Peyer's patch (tissue), 4 donors: ENCODE results near the gene RMDN3. TPM values are rescaled to one million over a fixed set of nuclear protein-coding genes. Genes with fewer than 3 reads are reported as not detected.
A peak's percentile ranks its signal among the peaks of the same experiment; 100 is the strongest.

Experiments
- DNase-seq, 3 donors: peaks; one replicate each; pipeline ENCODE4 v3.0.0-alpha.2; 2017 to 2019
- H3K27ac ChIP-seq, 4 donors: fragments of 200-600 bp; sonication (generic); one replicate each; pipeline ENCODE4 v1.5.1; 2016 to 2019
- H3K27me3 ChIP-seq, 2 donors: fragments of 200-600 bp; sonication (generic); one replicate each; pipeline ENCODE4 v1.5.1; 2019
- H3K36me3 ChIP-seq, 3 donors: fragments of 200-600 bp; sonication (generic); one replicate each; pipeline ENCODE4 v1.5.1; 2016 to 2019
- H3K4me1 ChIP-seq, 4 donors: fragments of 200-600 bp; sonication (generic); one replicate each; pipeline ENCODE4 v1.5.1; 2016 to 2019
- H3K4me3 ChIP-seq, 4 donors: fragments of 200-600 bp; sonication (generic); 1 replicate in 3 of 4; 2 replicates in 1 of 4; pipeline ENCODE4 v1.5.1; 2016 to 2019; ENCODE audit warnings: mild to moderate bottlenecking in 1 of 4
- H3K9me3 ChIP-seq, 4 donors: fragments of 200-600 bp; sonication (generic); one replicate each; pipeline ENCODE4 v1.5.1; 2016 to 2019; ENCODE audit warnings: mild to moderate bottlenecking in 1 of 4
- POLR2A ChIP-seq, 2 donors: fragments of 450-650 bp; IDR thresholded peaks; one replicate each; pipeline ENCODE4 v1.5.1; 2017; ENCODE audit warnings: antibody characterized with exemption in 2 of 2, mild to moderate bottlenecking in 2 of 2, moderate library complexity in 2 of 2
- total RNA-seq, 4 donors: library from RNA; depleted of rRNA; stranded (reverse); fragments of >200 nt; gene quantifications; one replicate each; pipeline ENCODE4 v1.1.0, GENCODE V29; 2016
- TF ChIP-seq, protein P1 (sequence below), 6 experiments: fragments of 450-650 bp in 4 of 6; fragments of 200-600 bp in 2 of 6; sonication (generic) in 1 of 6; IDR thresholded peaks; one replicate each; pipeline ENCODE4 v1.5.1; 2017 to 2019; ENCODE audit warnings: antibody characterized with exemption in 6 of 6, mild to moderate bottlenecking in 3 of 6, moderate library complexity in 1 of 6

The RMDN3 gene
- total RNA-seq, 4 donors from 2014 or later, result 69.2 to 94.7 (median 74.0) TPM

DNA sequence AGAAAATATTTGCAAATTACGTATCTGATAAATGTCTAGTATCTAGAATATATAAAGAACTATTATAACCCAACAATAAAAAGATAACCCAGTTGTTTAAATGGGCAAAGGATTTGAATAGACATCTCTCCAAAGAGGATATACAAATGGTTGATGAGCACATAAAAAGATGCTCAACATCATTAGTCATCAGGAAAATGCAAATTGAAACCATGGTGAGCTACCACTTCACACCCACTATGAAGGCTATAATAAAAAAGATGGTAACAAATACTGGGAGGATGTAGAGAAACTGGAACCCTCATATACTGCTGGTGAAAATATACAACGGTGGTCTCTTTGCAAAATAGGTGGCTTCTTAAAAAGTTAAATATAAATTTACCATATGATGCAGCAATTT lies 32.1 kb downstream of the RMDN3 start:
- no peaks in the 10 kb centered on the region for H3K36me3 ChIP-seq
- no peaks in the 10 kb centered on the region for H3K4me1 ChIP-seq
- H3K27ac ChIP-seq, result no peak overlapping the region
- TF ChIP-seq, protein P1, sequence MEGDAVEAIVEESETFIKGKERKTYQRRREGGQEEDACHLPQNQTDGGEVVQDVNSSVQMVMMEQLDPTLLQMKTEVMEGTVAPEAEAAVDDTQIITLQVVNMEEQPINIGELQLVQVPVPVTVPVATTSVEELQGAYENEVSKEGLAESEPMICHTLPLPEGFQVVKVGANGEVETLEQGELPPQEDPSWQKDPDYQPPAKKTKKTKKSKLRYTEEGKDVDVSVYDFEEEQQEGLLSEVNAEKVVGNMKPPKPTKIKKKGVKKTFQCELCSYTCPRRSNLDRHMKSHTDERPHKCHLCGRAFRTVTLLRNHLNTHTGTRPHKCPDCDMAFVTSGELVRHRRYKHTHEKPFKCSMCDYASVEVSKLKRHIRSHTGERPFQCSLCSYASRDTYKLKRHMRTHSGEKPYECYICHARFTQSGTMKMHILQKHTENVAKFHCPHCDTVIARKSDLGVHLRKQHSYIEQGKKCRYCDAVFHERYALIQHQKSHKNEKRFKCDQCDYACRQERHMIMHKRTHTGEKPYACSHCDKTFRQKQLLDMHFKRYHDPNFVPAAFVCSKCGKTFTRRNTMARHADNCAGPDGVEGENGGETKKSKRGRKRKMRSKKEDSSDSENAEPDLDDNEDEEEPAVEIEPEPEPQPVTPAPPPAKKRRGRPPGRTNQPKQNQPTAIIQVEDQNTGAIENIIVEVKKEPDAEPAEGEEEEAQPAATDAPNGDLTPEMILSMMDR (IDR thresholded peaks at IDR 0.05), result no peak
- no peak for TF ChIP-seq POLR2A (IDR thresholded peaks at IDR 0.05)
- no peaks in the 10 kb centered on the region for H3K9me3 ChIP-seq
- H3K4me3 ChIP-seq, result no peak overlapping the region
- no peaks in the 10 kb centered on the region for H3K27me3 ChIP-seq
- DNase-seq, result no peak

DNA sequence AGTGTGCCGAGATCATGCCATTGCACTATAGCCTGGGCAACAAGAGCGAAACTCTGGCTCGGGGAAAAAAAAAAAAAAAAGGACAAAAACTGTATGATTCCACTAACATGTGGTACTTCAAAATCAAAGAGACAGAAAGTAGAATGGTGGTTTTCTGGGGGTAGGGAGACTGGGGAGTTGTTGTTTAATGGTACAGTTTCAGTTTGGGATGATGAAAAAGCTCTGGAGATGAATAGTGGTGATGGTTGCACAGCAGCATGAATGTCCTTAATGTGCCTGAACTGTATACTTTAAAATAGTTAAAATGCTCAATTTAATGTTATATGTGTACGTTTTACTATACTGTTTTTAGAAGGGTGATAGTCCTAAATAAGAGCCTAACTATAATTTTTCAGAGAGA lies 32.7 kb downstream of the RMDN3 start:
- Histone ChIP-seq H3K4me3 (no peak overlapping the region), H3K9me3 (no peaks in the 10 kb centered on the region), H3K27ac (no peak overlapping the region), H3K27me3 (no peaks in the 10 kb centered on the region), H3K4me1 (no peaks in the 10 kb centered on the region), H3K36me3 (no peaks in the 10 kb centered on the region)
- TF ChIP-seq POLR2A (IDR thresholded peaks at IDR 0.05), result no peak
- TF ChIP-seq, protein P1 (IDR thresholded peaks at IDR 0.05), result no peak
- no peak for DNase-seq

DNA sequence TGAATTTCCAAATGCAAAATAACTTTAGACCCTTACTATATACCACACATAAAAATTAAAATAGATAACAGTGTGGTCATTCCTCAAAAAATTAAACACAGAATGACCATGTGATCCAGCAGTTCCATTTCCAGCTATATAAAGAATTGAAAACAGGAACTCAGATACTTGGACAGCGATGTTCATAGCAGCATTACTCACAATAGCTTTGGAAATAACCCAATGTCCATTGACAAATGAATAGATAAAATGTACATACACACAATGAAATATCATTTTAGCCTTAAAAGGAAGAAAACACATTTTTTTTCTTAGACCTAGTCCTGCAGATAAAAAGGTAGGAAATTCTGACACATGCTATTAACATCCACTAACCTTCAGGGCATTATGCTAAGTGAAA lies 33.4 kb downstream of the RMDN3 start:
- Histone ChIP-seq H3K4me1 (no peaks in the 10 kb centered on the region), H3K9me3 (no peaks in the 10 kb centered on the region), H3K36me3 (no peaks in the 10 kb centered on the region), H3K27me3 (no peaks in the 10 kb centered on the region), H3K27ac (no peak overlapping the region), H3K4me3 (no peak overlapping the region)
- TF ChIP-seq POLR2A (IDR thresholded peaks at IDR 0.05), result no peak
- TF ChIP-seq, protein P1 (IDR thresholded peaks at IDR 0.05), result no peak
- DNase-seq, result no peak

DNA sequence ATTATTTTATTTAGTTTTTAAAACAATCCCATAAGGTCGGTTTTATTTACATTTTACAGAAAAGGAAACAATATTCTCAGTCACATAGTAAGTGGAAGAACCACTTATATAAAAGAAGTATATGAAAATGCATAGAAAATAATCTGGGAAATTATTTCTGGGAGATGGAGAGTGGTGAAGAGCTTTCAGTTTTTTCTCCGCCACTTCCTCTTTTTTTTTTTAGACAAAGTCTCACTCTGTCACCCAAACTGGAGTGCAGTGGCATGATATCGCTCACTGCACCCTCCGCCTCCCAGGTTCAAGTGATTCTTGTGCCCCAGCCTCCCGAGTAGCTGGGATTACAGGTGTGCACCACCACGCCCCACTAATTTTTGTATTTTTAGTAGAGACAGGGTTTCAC lies 38.9 kb downstream of the RMDN3 start:
- Histone ChIP-seq H3K27ac (no peak overlapping the region), H3K27me3 (no peaks in the 10 kb centered on the region), H3K9me3 (no peaks in the 10 kb centered on the region), H3K4me1 (no peaks in the 10 kb centered on the region), H3K4me3 (no peak overlapping the region), H3K36me3 (no peaks in the 10 kb centered on the region)
- TF ChIP-seq, protein P1 (IDR thresholded peaks at IDR 0.05), result no peak
- TF ChIP-seq POLR2A (IDR thresholded peaks at IDR 0.05), result no peak
- peak in 1 of 3 donors; percentile 21 for DNase-seq

DNA sequence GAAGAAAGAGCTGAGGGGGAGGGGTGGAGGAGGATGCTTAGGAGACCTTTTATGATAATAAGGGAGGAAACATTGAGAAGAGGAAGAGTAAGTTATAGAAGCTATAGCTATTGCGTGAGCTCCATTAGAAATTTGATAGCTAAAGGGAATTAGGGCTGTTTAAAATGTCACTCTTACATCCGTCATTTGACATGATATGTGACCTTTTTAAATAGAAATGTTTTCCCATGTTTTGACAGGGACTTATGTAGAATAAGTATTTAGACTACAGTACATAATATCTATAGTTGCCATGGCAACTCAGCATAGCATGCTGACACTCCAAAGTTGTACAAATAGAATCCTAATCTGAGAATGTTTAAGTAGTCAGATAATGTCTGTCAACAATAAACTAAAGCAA lies 40.9 kb downstream of the RMDN3 start:
- Histone ChIP-seq H3K4me3 (no peak overlapping the region), H3K36me3 (no peaks in the 10 kb centered on the region), H3K4me1 (no peaks in the 10 kb centered on the region), H3K9me3 (no peaks in the 10 kb centered on the region), H3K27me3 (no peaks in the 10 kb centered on the region), H3K27ac (no peak overlapping the region)
- no peak for DNase-seq
- TF ChIP-seq, protein P1 (IDR thresholded peaks at IDR 0.05), result no peak
- no peak for TF ChIP-seq POLR2A (IDR thresholded peaks at IDR 0.05)

DNA sequence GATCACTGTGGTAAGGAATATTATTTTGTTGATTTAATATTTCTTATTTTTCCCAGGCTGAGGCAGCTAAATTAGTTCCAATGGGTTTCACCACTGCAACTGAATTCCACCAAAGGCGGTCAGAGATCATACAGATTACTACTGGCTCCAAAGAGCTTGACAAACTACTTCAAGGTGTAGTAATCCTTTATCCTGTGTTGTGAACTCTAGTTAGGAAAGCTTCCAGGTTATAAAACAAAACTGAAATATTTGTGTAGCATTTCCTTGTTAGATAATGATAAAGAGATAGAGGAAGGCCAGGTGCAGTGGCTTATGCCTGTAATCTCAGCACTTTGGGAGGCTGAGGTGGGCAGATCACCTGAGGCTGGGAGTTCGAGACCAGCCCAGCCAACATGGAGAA lies 48.9 kb downstream of the RMDN3 start:
- TF ChIP-seq POLR2A (IDR thresholded peaks at IDR 0.05), result no peak
- TF ChIP-seq, protein P1 (IDR thresholded peaks at IDR 0.05), result no peak
- Histone ChIP-seq H3K27ac (no peak overlapping the region), H3K9me3 (no peaks in the 10 kb centered on the region), H3K4me3 (no peak overlapping the region), H3K27me3 (no peaks in the 10 kb centered on the region), H3K36me3 (no peaks in the 10 kb centered on the region), H3K4me1 (no peaks in the 10 kb centered on the region)
- DNase-seq, result no peak
